Amniotic epithelial cell (primary cell): ENCODE results near the gene CDKN2AIPNL.
A peak's percentile ranks its signal among the peaks of the same experiment; 100 is the strongest.

Source experiments
- DNase-seq: peaks from one replicate; pipeline ENCODE4 v3.0.0-alpha.2; 2010; ENCODE audit warnings: low read depth

CDKN2AIPNL gene

GRCh38 chr5:134411546-134412266 is at the start of gene CDKN2AIPNL:
CDKN2AIPNL (minus strand) TSS chr5:134411881; CDS start chr5:134411854, 27 bp downstream.
- DNase-seq = peak; percentile 79

GRCh38 chr5:134460551-134460950 is 48.9 kb upstream of the CDKN2AIPNL start:
- DNase-seq = no peak

- no peak for DNase-seq
Measured at GRCh38 chr5:134459491-134459890, 47.8 kb upstream of the CDKN2AIPNL start.

- DNase-seq = no peak
Measured at GRCh38 chr5:134459010-134459403, 47.3 kb upstream of the CDKN2AIPNL start.

GRCh38 chr5:134458234-134459009 is 46.7 kb upstream of the CDKN2AIPNL start:
- peak; percentile 96 for DNase-seq

GRCh38 chr5:134457801-134458200 is 46.1 kb upstream of the CDKN2AIPNL start:
- no peak for DNase-seq

- no peak for DNase-seq
Measured at GRCh38 chr5:134456825-134457224, 45.1 kb upstream of the CDKN2AIPNL start.

GRCh38 chr5:134455466-134455865 is 43.8 kb upstream of the CDKN2AIPNL start:
- DNase-seq = peak; percentile 83

GRCh38 chr5:134453016-134453415 is 41.3 kb upstream of the CDKN2AIPNL start:
- no peak for DNase-seq

- DNase-seq = peak; percentile 92
Measured at GRCh38 chr5:134451936-134452505, 40.3 kb upstream of the CDKN2AIPNL start.

GRCh38 chr5:134451225-134451935 is 39.7 kb upstream of the CDKN2AIPNL start:
- no peak for DNase-seq

- no peak for DNase-seq
Measured at GRCh38 chr5:134450374-134450773, 38.7 kb upstream of the CDKN2AIPNL start.

- no peak for DNase-seq
Measured at GRCh38 chr5:134449167-134449566, 37.5 kb upstream of the CDKN2AIPNL start.

GRCh38 chr5:134447815-134448520 is 36.3 kb upstream of the CDKN2AIPNL start:
- no peak for DNase-seq

- DNase-seq = no peak
Measured at GRCh38 chr5:134446938-134447337, 35.3 kb upstream of the CDKN2AIPNL start.

GRCh38 chr5:134445856-134446818 is 34.5 kb upstream of the CDKN2AIPNL start:
- DNase-seq = no peak

GRCh38 chr5:134444941-134445471 is 33.3 kb upstream of the CDKN2AIPNL start:
- no peak for DNase-seq

- DNase-seq = peak; percentile 54
Measured at GRCh38 chr5:134440201-134440755, 28.6 kb upstream of the CDKN2AIPNL start.

- peak; percentile 91 for DNase-seq
Measured at GRCh38 chr5:134439210-134439654, 27.6 kb upstream of the CDKN2AIPNL start.

- no peak for DNase-seq
Measured at GRCh38 chr5:134438721-134439123, 27.0 kb upstream of the CDKN2AIPNL start.
